Astrocyte of the cerebellum (primary cell): ENCODE results near the gene SPATA45.
A peak's percentile ranks its signal among the peaks of the same experiment; 100 is the strongest.

Experiments
- DNase-seq: peaks from one replicate; pipeline ENCODE4 v3.0.0-alpha.2; 2011; ENCODE audit warnings: low read depth
- H3K4me3 ChIP-seq: 2 replicates; pipeline ENCODE4 v1.5.1; 2011; ENCODE audit warnings: mild to moderate bottlenecking, low read depth, low read length, moderate library complexity
- in situ Hi-C: cut with HindIII; loops from 2 replicates; pipeline ENCODE4 v1.10.0; 2017; ENCODE audit warnings: low sequenced_read_pairs
- TF ChIP-seq, protein P1 (sequence below): IDR thresholded peaks from 2 replicates; pipeline ENCODE4 v1.5.1; 2012; ENCODE audit warnings: low read length, low read depth, moderate library complexity, mild to moderate bottlenecking; ENCODE audit errors: missing control alignments

The SPATA45 gene

DNA sequence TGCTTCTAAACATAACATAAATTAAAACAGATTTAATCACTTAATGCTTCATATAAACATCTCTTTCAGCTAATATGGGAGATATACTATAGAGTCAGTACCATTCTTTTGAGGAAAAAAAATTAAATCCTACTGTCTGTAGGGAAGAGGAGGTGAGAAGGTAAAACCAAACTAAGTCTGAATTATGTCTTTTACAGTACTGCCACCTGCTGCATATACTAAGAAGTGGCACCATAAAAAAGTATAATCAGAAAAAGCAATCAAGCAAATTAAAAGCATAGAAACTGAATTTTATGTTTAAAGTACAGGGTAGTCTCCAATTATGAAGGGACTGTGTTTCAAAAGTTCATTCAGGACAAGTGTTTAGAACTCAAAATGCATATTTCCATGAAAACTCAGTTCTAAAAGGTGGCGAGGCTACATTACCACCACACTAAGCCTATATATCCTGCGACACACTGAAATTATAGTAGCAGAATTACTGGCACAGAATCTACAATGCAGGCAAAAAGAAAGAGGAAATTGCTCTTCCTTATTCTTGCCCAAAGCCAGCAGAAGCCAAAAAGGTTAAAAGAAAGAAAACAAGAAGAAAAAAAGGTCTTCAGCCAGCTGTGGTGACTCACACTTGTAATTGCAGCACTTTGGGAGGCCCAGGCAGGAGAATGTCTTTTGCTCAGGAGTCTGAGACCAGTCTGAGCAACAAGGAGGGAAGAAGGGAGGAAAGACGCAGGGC is 64.9 kb downstream of the SPATA45 start:
- DNase-seq = no peak
- no peak overlapping the region for H3K4me3 ChIP-seq
- TF ChIP-seq, protein P1, sequence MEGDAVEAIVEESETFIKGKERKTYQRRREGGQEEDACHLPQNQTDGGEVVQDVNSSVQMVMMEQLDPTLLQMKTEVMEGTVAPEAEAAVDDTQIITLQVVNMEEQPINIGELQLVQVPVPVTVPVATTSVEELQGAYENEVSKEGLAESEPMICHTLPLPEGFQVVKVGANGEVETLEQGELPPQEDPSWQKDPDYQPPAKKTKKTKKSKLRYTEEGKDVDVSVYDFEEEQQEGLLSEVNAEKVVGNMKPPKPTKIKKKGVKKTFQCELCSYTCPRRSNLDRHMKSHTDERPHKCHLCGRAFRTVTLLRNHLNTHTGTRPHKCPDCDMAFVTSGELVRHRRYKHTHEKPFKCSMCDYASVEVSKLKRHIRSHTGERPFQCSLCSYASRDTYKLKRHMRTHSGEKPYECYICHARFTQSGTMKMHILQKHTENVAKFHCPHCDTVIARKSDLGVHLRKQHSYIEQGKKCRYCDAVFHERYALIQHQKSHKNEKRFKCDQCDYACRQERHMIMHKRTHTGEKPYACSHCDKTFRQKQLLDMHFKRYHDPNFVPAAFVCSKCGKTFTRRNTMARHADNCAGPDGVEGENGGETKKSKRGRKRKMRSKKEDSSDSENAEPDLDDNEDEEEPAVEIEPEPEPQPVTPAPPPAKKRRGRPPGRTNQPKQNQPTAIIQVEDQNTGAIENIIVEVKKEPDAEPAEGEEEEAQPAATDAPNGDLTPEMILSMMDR = peak; percentile 26
- in situ Hi-C loops = loop anchor here (10.0 kb wide), 1 partner anchor 168 kb away; no protein-coding TSS in a partner anchor

DNA sequence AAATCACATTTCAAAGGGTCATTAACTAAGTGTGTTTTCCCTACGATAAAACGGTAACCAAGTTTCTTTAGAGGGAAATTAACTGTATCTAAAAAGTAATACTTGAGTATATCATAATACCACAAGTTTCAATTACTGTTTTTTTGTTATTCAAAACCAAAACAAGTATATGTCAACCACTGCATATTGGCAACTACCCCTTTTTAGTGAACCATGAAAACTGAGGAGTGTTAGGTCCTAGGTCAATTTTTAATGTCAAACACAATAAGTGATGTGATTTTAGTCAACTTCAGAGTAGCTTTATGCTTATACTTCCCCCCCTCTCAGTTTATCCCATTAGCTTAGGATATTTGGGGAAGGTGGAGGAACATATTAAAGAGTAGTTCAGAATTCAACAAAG is 66.2 kb downstream of the SPATA45 start:
- TF ChIP-seq, protein P1 = no peak
- DNase-seq = no peak
- in situ Hi-C loops = loop anchor here (10.0 kb wide), 1 partner anchor 166 kb away; no protein-coding TSS in a partner anchor
- no peak overlapping the region for H3K4me3 ChIP-seq

DNA sequence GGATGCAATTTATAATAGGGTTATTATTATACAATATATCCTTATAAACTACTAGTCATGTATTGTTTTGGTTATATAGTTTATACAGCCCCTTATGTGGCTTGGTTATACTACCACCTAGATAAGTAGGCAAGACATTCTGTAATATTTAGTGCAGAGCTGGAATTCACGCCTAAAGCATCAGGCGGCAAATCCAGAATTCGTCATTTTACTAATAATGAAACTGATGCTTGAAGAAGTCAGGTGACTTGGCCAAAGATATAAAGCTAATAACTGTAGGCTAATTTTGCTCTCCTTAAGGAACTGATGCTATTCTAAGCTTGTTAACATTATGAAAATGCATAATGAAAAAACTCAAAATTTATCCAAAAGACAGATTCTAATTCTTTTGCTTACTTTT is 66.7 kb downstream of the SPATA45 start:
- DNase-seq = no peak
- TF ChIP-seq, protein P1 = no peak
- in situ Hi-C loops = loop anchor here (10.0 kb wide), 1 partner anchor 166 kb away; no protein-coding TSS in a partner anchor
- H3K4me3 ChIP-seq = no peak overlapping the region
